Right kidney (tissue), 1 donor: ENCODE results near the gene CBFA2T2.
"Not testable (repeated sequence)": the region's sequence is repeated elsewhere in the genome, so short reads cannot be mapped to it uniquely, and the experiment has no call there.

Source experiments
- DNase-seq: peaks from one replicate; pipeline ENCODE4 v3.0.0-alpha.2; 2016

CBFA2T2 gene

DNA sequence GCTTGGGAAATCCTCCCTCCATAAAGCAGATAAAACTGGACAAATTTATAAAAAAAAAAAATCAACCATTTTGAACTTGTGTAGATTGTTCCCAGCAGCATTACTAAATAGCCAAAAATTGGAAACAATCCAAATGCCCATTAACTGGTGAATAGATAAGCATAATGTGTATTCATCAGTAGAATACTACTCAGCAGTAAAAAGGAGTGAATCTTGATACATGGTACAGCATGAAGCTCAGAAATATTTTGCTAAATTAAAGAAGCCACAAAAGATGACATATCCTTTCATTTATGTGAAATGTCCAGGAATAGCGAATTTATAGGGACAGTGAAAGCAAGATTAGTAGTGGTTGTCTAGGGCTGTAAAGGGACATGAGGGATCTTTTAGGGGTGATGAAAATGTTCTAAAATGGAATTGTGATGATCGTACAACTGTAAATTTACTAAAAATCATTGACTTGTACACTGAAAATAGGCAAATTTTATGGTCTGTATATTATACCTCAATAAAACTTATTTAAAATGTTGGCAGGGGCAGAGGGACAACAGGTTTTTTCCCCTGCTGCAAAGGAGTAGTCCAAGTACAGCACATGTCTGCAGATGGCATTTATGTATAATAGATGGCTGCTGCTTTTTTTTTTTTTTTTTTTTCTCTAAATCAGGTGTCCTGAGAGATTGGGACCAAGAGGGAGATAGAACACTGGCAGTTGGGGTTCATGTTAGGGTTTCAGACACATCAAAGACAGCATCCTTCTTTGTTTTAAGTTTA is 59.5 kb downstream of the CBFA2T2 start:
- no peak for DNase-seq

DNA sequence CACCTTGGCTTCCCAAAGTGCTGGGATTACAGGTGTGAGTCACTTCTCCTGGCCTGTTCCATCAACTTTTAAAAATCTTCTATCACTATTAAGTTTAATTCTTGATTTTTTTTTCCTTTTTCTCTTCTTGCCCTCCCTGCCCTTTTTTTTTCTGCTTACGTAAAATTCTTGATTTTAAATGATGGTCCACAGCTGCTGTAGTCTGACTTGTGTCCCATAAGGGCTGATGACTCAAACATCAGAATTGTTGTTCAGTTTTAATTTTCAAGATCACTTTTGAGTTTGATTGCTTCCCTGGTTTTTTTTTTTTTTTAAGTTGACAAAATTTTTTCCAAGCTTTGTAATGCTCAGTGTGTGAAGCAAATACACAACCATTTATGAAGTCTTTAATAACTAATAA is 61.9 kb downstream of the CBFA2T2 start:
- DNase-seq, result no peak

DNA sequence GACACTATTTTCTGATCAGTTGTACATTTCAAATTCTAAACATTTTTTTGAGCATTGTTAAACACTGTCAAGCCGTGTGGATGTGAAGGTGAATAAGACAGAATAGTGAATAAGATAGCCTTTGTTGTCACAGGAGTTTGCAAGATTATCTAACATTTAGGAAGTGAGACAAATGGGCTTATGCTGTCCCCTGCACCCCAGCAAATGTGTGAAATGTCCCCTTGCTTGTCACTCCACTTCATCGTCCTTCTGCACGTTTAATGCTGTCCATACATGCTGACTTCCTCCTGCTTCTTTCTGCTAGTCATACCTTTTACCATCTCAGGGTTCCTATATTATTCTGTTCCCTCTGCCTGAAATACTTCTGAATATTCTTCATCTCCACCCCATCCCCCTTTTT is 62.6 kb downstream of the CBFA2T2 start:
- DNase-seq, result no peak

DNA sequence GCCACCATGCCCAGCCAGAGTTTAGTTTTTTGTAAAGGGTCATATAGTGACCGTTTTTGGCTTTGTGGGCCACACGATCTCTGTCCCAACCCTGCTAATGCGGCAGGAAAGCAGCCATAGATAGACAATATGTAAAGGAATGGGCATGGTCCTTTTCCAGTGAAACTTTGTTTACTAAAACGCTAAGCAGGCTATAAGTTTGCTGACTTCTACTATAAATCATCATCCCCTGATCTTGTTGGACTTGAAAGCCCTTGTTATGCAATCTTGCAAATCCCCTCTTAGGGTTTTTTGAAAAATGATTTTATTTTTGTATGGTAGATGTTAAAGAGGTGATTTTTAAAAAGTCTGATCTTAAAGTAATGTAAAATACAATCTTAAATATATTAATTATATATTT is 63.6 kb downstream of the CBFA2T2 start:
- no peak for DNase-seq

DNA sequence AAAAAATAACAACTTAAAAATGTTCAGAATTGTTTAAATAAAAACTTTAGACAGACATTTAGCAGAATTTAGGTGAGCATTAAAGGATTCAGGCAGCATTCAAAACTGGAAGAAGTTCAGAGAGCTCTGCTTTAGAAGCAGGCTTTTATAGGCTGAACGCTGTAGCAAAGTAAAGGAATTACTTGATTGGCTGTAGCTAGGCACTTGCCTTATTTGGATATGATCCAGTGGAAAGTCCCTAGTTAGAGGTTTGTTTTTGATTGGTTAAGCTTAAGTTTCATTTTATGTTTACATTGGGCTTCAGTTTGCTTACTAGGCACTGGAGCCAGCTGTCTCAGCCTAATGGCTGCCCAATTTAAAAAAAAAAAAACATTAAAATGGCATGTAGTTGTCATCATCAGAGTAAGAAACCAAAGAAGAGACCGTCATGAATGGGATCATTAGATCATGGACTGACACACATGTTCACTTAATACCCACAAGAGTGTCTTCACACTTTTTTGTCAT is 65.1 kb downstream of the CBFA2T2 start:
- peak; percentile 35 for DNase-seq

DNA sequence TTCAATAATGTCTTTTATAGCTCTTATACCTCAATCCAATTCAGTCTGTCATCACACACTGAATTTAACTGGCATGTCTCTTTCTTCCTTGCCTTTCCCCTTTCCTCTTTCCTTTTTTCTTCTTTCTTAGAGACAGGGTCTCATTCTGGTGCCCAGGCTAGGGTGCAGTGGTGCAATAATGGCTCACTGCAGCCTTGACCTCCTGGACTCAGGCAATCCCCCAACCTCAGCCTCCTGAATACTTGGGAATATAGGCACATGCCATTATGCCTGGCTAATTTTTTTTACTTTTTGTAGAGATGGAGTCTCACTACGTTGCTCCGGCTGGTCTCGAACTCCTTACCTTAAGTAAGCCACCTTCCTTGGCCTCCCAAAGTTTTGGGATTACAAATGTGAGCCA is 65.9 kb downstream of the CBFA2T2 start:
- no peak for DNase-seq

DNA sequence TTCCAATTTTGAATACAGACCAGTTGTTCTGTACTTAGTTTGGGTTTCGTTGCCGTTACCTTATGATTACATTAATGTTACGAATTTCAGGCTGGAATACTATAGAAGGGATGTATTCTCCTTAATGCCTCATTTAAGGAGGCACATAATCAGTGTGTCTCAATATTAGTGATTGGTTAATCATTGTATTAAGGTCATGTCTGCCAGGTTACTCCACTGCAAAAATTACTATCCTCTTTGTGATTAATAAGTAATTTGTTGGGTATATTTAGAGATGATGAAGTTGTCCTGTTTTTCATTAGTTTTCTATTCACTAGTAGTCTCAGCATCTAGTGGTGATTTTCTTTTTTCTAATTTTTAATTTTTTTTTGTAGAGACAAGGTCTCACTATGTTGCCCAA is 66.3 kb downstream of the CBFA2T2 start:
- no peak for DNase-seq

DNA sequence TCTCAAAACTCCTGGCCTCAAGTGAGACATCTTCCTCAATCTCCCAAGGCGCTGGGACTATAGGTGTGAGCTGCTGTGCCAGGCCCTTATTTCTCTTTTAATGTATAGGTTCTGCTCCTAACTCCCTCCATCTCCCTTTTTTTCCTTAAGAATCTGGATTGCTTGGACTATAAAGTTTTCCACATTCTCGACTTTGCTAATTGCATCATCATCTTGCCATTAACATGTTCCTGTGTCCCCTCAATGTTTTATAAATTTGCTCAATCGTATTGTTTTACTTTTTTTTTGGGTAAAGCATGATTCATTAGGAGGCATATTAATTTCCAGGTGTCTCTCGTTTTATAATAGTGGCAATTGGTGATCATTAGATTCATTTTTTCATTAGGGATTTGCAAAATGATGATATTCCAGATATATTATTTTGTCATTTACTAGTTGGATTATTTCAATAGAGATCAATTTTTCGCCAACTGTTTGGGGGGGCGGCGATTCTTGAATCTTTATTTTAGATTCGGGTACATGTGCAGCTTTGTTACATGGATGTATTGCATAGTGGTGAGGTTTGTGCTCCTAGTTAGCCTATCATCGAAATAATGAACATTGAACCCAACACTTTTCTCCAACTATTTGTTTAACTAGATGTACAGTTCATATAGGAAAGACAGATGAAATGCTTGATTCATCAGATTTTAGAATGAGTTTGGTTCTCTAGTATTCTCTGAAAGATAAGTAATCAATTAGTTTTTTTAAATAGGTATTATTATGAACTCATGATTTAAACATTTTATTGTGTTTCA is 68.7 kb downstream of the CBFA2T2 start:
- no peak for DNase-seq

DNA sequence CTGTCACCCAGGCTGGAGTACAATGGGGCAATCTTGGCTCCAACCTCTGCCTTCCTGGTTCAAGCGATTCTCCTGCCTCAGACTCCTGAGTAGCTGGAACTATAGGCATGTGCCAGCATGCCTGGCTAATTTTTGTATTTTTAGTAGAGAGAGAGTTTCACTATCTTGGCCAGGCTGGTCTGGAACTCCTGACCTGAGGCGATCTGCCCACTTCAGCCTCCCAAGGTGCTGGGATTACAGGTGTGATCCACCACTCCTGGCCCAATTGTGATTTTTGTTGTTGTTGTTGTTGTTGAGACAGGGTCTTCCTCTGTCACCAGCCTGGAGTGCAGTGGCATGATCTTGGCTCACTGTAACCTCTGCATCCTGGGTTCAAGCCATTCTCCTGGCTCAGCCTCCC is 69.3 kb downstream of the CBFA2T2 start:
- DNase-seq, result no peak

DNA sequence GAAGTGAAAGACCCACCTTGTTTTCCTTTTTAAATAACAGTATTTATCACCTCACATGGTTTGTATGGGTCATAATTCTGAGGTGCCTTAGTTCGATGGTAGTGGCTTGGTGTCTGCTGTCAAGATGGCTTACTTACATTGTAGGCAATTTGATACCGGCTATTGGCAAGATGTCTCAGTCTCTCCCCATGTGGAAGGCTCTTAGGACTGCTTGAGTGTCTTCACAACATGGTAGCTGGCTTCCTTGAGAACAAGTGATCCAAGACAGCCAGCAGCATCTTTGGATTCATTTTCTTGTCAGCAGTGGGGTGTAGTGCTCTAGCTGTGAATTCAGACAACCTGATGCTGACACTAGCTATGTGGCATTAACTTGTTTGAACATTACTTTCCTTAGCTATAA is 70.1 kb downstream of the CBFA2T2 start:
- no peak for DNase-seq

DNA sequence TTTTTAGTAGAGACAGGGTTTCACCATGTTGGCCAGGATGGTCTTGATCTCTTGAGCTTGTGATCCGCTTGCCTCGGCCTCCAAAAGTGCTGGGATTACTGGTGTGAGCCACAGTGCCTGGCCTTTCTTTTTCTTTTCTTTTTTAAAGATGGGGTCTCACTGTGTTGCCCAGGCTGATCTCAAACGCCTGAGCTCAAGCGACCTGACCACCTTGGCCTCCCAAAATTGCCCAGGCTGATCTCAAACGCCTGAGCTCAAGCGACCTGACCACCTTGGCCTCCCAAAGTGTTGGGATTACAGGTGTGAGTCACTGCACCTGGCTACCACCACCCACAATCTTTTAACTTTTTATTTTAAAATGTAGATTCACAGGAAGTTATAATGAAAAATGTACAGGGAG is 71.2 kb downstream of the CBFA2T2 start:
- not testable (repeated sequence) for DNase-seq

DNA sequence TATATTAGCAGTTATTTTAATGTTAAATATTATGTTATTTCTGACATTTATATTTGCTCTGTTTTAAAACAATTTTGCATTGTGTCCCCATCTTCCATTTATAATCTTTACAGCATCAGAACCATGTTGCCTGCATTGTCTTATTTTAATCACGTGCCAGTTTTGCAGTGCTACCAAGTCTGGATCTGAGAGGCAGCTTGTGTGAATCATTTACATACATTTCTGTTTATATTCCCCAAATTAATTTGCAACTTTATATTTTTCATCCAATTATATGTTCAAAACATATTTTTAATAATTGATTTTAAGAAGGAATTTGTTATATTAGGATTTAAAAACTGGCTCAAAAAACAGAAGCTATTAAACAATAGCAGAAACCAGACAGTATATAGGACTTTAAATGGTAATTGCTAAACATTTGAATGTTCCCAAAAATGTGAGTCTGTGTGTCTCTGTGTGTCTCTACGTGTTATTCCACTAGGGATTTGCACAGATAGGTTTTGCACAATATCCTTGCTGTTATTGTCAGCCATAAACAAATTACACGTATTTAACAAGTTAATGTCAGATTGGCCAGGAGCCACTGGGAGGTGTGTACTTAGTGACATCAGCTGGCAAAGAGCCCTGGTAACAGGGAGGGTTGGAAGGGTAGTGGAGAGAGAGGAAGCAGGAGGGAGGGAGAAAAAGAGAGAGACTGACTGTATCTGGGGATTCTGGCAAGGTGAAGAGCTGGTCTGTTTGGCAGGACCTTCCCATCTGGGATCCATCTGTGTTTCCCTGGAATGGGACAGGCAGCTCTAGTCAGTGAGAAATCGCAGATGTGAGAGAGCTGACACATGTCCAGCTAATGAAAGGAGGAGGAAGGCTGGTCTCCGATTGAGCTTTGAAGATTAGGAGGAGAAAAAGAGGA is 72.1 kb downstream of the CBFA2T2 start:
- peak; percentile 44 for DNase-seq

DNA sequence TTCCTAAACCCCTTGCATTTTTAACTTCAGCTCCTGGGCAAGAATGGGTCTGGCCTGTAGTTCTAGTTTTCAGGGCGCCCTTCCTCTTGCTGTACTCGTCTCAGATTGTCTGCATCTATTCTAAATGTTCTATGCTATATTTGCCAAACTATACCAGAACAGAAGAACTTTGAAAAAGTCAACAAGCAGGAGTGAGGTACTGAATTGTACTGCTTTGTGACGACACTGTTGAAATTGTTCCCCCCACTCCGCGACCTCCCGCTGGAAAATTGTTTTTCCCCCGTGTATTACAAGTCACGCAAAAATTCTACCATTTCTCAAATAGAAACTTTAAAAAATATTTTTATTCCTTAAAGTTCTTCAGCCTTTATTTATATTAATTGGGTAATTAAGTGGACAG is 73.9 kb downstream of the CBFA2T2 start:
- no peak for DNase-seq

DNA sequence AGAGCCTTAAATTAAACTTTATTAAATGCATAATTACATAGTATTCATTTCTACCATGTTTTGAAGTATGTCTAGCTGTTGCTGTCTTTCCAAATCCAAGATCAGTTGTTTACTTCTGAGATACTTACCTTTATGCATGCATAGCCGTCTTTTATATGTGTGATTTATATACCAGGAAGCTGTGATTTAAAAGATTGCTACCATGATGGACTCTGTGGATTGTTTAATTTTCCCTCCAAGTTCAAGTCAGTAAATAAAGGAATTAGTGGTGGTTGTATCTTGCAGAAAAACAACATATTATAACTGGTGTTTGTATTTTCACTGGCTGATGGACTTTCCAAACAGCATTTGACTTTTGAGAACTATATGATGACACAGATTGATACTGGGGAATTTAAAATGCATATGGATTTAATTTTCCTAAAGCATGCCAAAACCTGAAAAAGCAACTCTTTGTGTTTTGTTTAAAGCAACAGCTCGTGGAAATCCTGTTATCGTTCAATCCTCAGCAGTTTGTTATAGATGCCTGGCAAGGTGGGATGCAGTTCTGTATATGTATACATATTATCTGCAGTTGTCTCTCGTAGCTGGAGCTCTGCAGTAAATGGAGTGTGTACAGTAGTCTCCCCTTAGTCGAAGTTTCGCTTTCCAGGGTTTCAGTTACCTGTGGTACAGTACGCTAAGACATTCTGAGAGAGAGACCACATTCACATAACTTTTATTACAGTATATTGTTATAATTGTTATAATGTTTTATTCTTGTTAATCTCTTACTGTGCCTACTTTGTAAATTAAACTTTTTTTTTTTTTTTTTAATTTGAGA is 77.1 kb downstream of the CBFA2T2 start:
- no peak for DNase-seq

DNA sequence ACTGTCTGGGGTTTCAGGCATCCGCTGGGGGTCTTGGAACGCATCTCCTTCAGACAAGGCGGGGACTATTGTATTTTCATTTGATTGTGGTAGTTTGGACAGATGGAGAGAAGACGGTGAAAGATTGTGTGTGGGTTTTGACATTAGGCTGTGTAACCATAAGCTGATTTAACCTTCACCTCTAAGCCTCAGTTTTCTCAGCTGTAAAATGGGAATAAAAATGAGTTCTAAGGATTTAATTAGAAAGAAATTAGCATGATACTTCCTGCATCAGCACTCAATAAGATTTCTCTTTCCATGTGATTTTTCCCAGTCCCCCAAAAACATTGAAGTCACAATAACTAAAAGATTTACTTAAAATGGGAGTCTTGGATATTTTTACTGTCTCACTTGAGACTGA is 78.1 kb downstream of the CBFA2T2 start:
- no peak for DNase-seq

DNA sequence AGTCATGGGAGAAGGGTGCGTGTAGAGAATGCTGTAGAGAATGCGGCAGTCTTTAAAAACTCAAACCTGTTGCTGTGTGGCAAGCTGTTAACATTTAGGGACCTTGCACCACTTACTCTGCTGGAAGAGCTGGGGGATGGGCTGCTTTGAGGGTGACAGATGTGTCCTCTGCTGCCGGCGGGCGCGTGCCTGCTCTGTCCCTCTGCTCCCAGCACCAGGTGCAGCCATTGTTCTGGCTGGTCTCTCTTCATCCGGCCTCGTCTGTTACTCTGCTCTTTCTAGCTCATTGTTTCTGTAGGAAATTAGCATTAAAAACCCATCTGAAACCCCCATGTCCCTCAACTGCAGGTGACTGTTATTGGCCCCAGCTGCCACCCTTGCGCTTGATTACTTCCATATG is 78.5 kb downstream of the CBFA2T2 start:
- peak; percentile 34 for DNase-seq

DNA sequence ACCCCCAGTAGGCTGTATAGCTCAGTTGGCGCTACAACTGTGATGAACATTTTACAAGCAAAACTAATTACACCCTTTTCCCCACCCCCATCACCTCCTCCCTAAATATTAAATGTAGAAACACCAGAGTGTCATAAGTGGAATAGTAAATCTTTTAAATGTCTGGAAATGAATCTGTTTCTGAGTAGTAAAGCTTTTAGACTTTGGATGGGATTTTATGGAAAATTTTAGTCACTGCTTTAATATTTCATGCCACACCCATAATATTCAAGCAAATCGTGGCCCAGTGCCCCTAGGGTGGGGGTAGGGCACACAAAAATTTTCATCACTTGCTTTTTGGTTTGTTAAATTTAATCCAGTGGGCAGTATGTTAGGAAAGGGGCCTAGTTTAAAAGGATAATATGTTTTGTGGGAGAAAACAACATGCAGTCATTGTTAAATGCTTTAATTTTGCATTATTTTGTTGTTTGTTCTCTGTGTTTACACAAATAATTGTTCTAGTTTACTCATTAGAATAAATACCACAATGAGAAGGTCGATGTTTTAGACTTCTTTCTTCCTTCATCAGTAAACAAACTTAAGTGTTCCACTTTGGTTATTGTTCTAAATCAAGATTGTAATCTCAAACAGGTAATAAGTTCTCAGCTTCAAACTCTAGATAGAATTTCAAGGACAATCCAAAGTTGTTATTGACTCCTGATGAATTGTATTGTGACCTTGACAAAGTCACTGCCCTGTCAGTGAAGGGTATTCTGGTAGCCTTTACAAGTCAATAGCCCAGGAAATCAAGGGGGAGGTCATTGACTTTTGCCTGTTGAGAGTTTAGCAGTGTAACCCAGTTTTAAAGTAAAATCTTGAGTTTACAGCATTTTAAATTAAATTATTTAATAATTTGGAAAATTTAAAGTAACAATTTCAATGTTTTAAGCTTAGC is 79.2 kb downstream of the CBFA2T2 start:
- no peak for DNase-seq

DNA sequence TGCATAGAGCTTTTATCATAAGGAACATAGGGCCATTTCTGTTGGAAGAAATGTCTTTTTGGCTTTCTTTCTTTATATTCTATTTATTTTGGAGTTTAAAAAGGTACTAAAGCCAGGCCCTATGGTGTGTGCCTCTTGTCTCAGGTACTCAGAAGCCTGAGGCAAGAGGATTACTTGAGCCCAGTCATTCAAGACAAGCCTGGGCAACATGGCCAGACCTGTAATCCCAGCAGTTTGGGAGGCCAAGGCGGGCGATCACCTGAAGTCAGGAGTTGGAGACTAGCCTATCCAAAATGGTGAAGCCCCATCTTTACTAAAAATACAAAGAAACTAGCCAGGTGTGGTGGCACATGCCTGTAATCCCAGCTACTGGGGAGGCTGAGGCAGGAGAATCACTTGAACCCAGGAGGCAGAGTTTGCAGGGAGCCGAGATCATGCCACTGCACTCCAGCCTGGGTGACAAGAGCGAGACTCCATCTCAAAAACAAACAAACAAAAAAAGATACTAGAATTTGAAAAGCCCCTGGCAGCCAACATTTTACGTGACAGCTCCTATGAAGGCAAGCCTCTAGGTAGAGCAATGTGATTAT is 80.0 kb downstream of the CBFA2T2 start:
- DNase-seq, result no peak

DNA sequence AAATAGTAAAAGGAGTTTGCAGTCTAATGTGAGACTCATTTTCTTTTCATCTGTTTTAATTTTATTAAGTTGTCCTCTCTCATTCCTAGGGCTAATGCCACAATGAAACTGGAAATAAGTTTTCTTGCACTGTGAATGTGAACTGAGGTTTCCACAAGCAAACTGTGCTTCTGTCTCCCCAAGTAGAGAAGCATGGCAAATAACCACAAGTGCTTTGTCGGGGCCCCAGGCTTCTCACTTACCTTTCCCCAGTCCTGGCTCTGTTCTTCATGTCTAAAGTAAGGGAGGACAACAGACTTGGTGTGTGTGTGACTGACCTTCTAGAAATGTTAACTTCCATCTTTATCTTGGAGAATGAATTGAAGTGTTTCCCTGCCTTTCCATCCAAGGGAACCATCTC is 80.8 kb downstream of the CBFA2T2 start:
- DNase-seq, result no peak

DNA sequence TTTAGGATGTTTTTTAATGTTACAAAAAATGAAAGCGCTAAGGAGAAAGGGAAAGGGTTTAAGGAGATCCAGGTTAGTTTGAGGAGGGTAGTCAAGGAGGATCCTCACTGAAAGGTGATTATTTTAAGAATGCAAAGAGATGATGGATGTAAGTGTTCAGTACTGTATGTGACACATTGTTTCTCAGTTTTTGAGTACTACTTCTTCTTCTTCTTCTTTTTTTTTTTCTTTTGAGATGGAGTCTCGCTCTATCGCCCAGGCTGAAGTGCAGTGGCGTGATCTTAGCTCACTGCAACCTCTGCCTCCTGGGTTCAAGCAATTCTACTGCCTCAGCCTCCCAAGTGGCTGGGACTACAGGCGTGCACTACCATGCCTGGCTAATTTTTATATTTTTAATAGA is 83.4 kb downstream of the CBFA2T2 start:
- DNase-seq, result not testable (repeated sequence)
